ENCODE results near the gene TANC1.

DNA sequence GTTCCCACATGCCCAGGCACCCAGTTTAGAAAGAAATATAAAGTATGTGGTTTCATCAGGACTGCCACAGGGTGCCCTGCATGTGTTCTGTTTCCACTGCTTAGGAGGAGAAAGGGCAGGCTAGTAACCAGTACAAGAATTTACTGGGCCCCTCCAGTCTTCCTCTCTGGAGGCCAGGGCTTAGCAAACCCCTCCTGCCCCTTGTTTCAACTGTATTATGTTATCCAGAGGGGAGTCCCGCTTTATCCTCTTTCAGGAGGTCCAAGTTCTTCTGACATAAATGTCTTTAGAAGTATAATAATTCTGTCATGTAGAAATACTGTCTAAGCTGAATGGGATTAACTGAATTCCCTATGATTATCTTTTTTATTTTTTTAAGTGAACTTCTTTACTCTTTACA is 185.9 kb downstream of the TANC1 start:
- TF ChIP-seq, protein P1, sequence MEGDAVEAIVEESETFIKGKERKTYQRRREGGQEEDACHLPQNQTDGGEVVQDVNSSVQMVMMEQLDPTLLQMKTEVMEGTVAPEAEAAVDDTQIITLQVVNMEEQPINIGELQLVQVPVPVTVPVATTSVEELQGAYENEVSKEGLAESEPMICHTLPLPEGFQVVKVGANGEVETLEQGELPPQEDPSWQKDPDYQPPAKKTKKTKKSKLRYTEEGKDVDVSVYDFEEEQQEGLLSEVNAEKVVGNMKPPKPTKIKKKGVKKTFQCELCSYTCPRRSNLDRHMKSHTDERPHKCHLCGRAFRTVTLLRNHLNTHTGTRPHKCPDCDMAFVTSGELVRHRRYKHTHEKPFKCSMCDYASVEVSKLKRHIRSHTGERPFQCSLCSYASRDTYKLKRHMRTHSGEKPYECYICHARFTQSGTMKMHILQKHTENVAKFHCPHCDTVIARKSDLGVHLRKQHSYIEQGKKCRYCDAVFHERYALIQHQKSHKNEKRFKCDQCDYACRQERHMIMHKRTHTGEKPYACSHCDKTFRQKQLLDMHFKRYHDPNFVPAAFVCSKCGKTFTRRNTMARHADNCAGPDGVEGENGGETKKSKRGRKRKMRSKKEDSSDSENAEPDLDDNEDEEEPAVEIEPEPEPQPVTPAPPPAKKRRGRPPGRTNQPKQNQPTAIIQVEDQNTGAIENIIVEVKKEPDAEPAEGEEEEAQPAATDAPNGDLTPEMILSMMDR (conservative IDR thresholded peaks at IDR 0.05 in 1 of 2, IDR thresholded peaks at IDR 0.05 in 1 of 2; ENCODE audit: extremely low read depth in 1 of 2, insufficient read depth in 1 of 2, low read depth in 1 of 2, low read length in 2 of 2), result no peak
- TF ChIP-seq EZH2 (IDR thresholded peaks at IDR 0.05; ENCODE audit: borderline replicate concordance, low read length), result no peak
